DND-41 (cell line): ENCODE measurements around the gene NIPSNAP3A.
"Not testable (repeated sequence)": the region's sequence is repeated elsewhere in the genome, so short reads cannot be mapped to it uniquely, and the experiment has no call there.

Source experiments
- CTCF ChIP-seq: IDR thresholded peaks from 2 replicates; pipeline ENCODE4 v1.5.1; 2012; ENCODE audit warnings: borderline replicate concordance, low read length, moderate library complexity, mild to moderate bottlenecking; ENCODE audit not compliant: poor library complexity, severe bottlenecking; ENCODE audit errors: extremely low read depth
- EZH2 ChIP-seq: IDR thresholded peaks from 3 replicates; pipeline ENCODE4 v1.6.1; 2012; ENCODE audit warnings: borderline replicate concordance, low read depth, mild to moderate bottlenecking, moderate library complexity, low read length, inconsistent platforms; ENCODE audit not compliant: severe bottlenecking

DNA sequence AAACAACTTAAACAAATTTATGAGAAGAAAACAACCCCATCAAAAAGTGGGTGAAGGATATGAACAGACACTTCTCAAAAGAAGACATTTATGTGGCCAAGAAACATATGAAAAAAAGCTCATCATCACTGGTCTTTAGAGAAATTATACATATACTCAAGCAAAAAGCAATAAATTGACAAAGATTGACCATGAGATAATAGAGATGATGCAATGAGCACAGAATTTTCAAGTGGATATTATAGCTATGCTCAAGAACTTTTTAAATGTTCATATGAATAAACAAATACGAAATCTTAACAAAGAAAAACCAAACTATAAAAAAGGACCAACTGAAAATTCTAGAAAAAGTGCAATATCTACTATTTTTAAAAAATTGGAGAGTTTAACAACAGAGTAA is 38.7 kb upstream of the NIPSNAP3A start:
- TF ChIP-seq CTCF, EZH2: not testable (repeated sequence)
